GM12874 (cell line): ENCODE measurements around the gene TENT5D.

Experiments
- TF ChIP-seq, protein P1 (sequence below): IDR thresholded peaks from 2 replicates; pipeline ENCODE4 v1.5.1; 2011; ENCODE audit warnings: low read depth, mild to moderate bottlenecking, control low read depth, low read length, moderate library complexity; ENCODE audit not compliant: insufficient read depth

The TENT5D gene

DNA sequence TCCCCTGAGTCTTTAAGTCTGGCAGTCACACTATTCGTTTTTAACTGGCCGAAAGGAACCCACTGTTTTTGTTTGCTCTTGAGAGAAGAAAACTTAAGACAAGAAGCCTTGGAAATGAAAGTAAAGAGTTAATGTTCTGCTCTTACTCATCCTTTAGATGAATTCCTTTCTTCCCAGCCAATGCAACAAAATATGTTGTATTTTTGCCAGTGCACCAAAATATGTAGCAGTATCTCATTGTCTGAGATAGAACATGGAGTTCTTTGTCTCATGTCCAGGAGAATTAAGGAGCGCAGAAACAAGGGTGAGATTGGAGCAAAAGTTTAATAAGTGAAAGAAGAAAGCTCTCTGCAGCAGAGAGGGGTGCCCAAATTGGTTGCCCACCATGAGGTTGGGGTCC lies 12.2 kb downstream of the TENT5D start:
- TF ChIP-seq, protein P1, sequence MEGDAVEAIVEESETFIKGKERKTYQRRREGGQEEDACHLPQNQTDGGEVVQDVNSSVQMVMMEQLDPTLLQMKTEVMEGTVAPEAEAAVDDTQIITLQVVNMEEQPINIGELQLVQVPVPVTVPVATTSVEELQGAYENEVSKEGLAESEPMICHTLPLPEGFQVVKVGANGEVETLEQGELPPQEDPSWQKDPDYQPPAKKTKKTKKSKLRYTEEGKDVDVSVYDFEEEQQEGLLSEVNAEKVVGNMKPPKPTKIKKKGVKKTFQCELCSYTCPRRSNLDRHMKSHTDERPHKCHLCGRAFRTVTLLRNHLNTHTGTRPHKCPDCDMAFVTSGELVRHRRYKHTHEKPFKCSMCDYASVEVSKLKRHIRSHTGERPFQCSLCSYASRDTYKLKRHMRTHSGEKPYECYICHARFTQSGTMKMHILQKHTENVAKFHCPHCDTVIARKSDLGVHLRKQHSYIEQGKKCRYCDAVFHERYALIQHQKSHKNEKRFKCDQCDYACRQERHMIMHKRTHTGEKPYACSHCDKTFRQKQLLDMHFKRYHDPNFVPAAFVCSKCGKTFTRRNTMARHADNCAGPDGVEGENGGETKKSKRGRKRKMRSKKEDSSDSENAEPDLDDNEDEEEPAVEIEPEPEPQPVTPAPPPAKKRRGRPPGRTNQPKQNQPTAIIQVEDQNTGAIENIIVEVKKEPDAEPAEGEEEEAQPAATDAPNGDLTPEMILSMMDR: no peak

- TF ChIP-seq, protein P1: no peak
Observed at GRCh38 chrX:80432863-80433262, 12.6 kb downstream of the TENT5D start.

DNA sequence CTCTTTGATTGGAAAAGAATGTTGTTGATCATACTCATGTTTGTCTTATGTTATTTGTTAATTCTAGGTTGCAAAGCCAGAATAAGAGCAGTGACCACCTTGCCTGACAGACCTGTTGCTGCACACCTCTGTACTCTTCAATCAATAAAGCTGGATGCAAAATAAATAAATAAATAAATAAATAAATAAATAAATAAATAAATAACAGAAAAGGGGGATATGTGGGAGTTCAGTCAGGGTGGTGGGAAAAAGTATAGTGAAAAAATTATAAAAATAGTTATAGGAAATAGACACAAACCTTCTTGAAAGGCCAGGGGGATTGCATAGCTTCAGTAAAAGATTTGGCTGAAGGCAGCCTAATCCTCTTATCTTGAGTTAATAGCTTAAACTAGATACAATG lies 51.3 kb downstream of the TENT5D start:
- TF ChIP-seq, protein P1: no peak

GRCh38 chrX:80485543-80485942 lies 65.3 kb downstream of the TENT5D start:
- TF ChIP-seq, protein P1: no peak

GRCh38 chrX:80486299-80486698 lies 66.1 kb downstream of the TENT5D start:
- TF ChIP-seq, protein P1: no peak

GRCh38 chrX:80489166-80489565 lies 68.9 kb downstream of the TENT5D start:
- TF ChIP-seq, protein P1: no peak
